Measurements from ENCODE around the gene PRR11. TPM values are rescaled to one million over a fixed set of nuclear protein-coding genes. Genes with fewer than 3 reads are reported as not detected.
"Not testable (repeated sequence)": the region's sequence is repeated elsewhere in the genome, so short reads cannot be mapped to it uniquely, and the experiment has no call there.

The PRR11 gene
- total and polyA plus RNA-seq, 2 of the 4 experiments (the other 2 are of a cell fraction), result 8.6 to 24.0 TPM

GRCh38 chr17:59179601-59180000, 24.1 kb downstream of the PRR11 start:
- WGBS, 2 experiments (ENCODE audit: extremely low coverage in 2 of 2, insufficient read length in 1 of 2), result 93% methylated on average over 10 of the region's 11 CpGs; no CpG with 5 or more reads in 1 of the 2 experiments
- H3K36me3 ChIP-seq (ENCODE audit: control insufficient read depth, insufficient read depth, low read length); H2AK5ac ChIP-seq (ENCODE audit: low read depth, low read length); H2BK20ac ChIP-seq (ENCODE audit: low read depth, low read length); ATAC-seq (ENCODE audit: low read depth); H3K27ac ChIP-seq (ENCODE audit: insufficient read depth, low read length); H3K27me3 ChIP-seq (ENCODE audit: control insufficient read depth, insufficient read depth, low read length); H3K4ac ChIP-seq (ENCODE audit: low read depth, low read length); H3K9me1 ChIP-seq (ENCODE audit: insufficient read depth, low read length); H2BK5ac ChIP-seq (ENCODE audit: low read depth, low read length, poor library complexity, severe bottlenecking); H3K4me3 ChIP-seq (ENCODE audit: insufficient read depth, low read depth, low read length); H3K9me3 ChIP-seq (ENCODE audit: control insufficient read depth, insufficient read depth, low read length); BruUV-seq (replicated peaks); H4K91ac ChIP-seq (ENCODE audit: insufficient read depth, low read depth, low read length); POLR2A ChIA-PET (ENCODE audit: unreplicated experiment); H2AK9ac ChIP-seq (replicated peaks; ENCODE audit: low read depth, low read length, poor library complexity); intact Hi-C loops (cut with micrococcal nuclease); H4K8ac ChIP-seq (ENCODE audit: low read depth in 2 of 2, low read length in 2 of 2); in situ Hi-C loops (cut with MboI; ENCODE audit: low sequenced_read_pairs); H3K14ac ChIP-seq (replicated peaks; ENCODE audit: low read depth, low read length); H2AFZ ChIP-seq (replicated peaks; ENCODE audit: low read length, poor library complexity); H3K4me2 ChIP-seq (ENCODE audit: low read depth, low read length); DNase-seq; H3K56ac ChIP-seq (ENCODE audit: extremely low read depth, insufficient read depth, low read length); H2BK15ac ChIP-seq (ENCODE audit: low read depth, low read length); H3K18ac ChIP-seq (ENCODE audit: low read depth, low read length); H4K20me1 ChIP-seq (ENCODE audit: insufficient read depth, low read length); H3K23ac ChIP-seq (ENCODE audit: low read depth, low read length); H3K4me1 ChIP-seq (ENCODE audit: control insufficient read depth, insufficient read depth, low read length); dilution Hi-C loops (cut with HindIII; ENCODE audit: low sequenced_read_pairs, unreplicated experiment); H4K5ac ChIP-seq (ENCODE audit: low read depth, low read length); H3K9ac ChIP-seq (ENCODE audit: low read depth, low read length); H2BK120ac ChIP-seq (ENCODE audit: low read depth, low read length): not testable (repeated sequence)
- CTCF ChIA-PET, result interaction anchor here (0.6 to 2.0 kb wide), 3 partner anchors 8 to 88 kb away, joined by 3 to 5 read pairs (median 3); no protein-coding TSS in a partner anchor
- H3K79me1 ChIP-seq (ENCODE audit: low read depth in 1 of 2, low read length in 2 of 2), result peaks cover 23 to 64% of the 10 kb centered on the region in 2 experiments
